HG03280 (cell line): ENCODE measurements around the gene DHCR7.

Experiments
- ATAC-seq: cut with Tn5 transposase; IDR thresholded peaks from one replicate; pipeline ENCODE4 v1.9.1; 2021; ENCODE audit warnings: mild to moderate bottlenecking, moderate library complexity; ENCODE audit not compliant: unreplicated experiment

DHCR7 gene

GRCh38 chr11:71458146-71459070 is 10.2 kb upstream of the DHCR7 start:
- ATAC-seq: no peak

GRCh38 chr11:71456831-71457230 is 8.6 kb upstream of the DHCR7 start:
- ATAC-seq: no peak

GRCh38 chr11:71456294-71456693 is 8.1 kb upstream of the DHCR7 start:
- ATAC-seq: no peak

GRCh38 chr11:71454470-71455113 is 6.4 kb upstream of the DHCR7 start:
- no peak for ATAC-seq

GRCh38 chr11:71453918-71454304 is 5.7 kb upstream of the DHCR7 start:
- no peak for ATAC-seq

- ATAC-seq: peak; percentile 67
These were observed 5.1 kb upstream of the DHCR7 start, which contains the start of gene NADSYN1 for GRCh38 chr11:71453037-71453917. NADSYN1 (plus strand) TSS chr11:71453203; CDS start chr11:71453297, 94 bp downstream.

GRCh38 chr11:71452199-71453036 is 4.2 kb upstream of the DHCR7 start:
- ATAC-seq: no peak

- no peak for ATAC-seq
These were observed 3.5 kb upstream of the DHCR7 start for GRCh38 chr11:71451596-71452198.

- ATAC-seq: no peak
These were observed 2.7 kb upstream of the DHCR7 start for GRCh38 chr11:71450939-71451338.

GRCh38 chr11:71450507-71450906 is 2.3 kb upstream of the DHCR7 start:
- no peak for ATAC-seq

GRCh38 chr11:71449596-71449995 is 1.4 kb upstream of the DHCR7 start:
- ATAC-seq: no peak

GRCh38 chr11:71447791-71448256 is 369 bp downstream of the DHCR7 start:
- ATAC-seq: no peak

GRCh38 chr11:71446942-71447688 is 1.1 kb downstream of the DHCR7 start:
- ATAC-seq: no peak

GRCh38 chr11:71446150-71446549 is 2.0 kb downstream of the DHCR7 start:
- ATAC-seq: no peak

GRCh38 chr11:71444811-71445210 is 3.4 kb downstream of the DHCR7 start:
- no peak for ATAC-seq

- ATAC-seq: no peak
These were observed 4.3 kb downstream of the DHCR7 start for GRCh38 chr11:71443736-71444445.

- ATAC-seq: no peak
These were observed 5.3 kb downstream of the DHCR7 start for GRCh38 chr11:71442880-71443279.

- ATAC-seq: no peak
These were observed 6.1 kb downstream of the DHCR7 start for GRCh38 chr11:71442123-71442522.
